GM12865 (cell line): Measurements from ENCODE around the gene PTPRN2.

Experiments
- DNase-seq: peaks from one replicate; pipeline ENCODE4 v3.0.0; 2010; ENCODE audit warnings: low read depth
- H3K4me3 ChIP-seq: 2 replicates; pipeline ENCODE4 v1.5.1; 2011; ENCODE audit warnings: mild to moderate bottlenecking, low read depth, low read length, control low read depth
- CTCF ChIP-seq: IDR thresholded peaks from 2 replicates; pipeline ENCODE4 v1.5.1; 2011; ENCODE audit warnings: low read length, control low read depth, low read depth, inconsistent platforms; ENCODE audit not compliant: insufficient read depth; ENCODE audit errors: missing control alignments

The PTPRN2 gene

GRCh38 chr7:158044482-158044823 lies 543.2 kb downstream of the PTPRN2 start:
- no peak for DNase-seq
- H3K4me3 ChIP-seq, result no peak overlapping the region

GRCh38 chr7:158043551-158044481 lies 543.8 kb downstream of the PTPRN2 start:
- DNase-seq, result no peak
- H3K4me3 ChIP-seq, result no peak overlapping the region
- TF ChIP-seq CTCF, result no peak

More at GRCh38 chr7:158044482-158044823, 543.2 kb downstream of the PTPRN2 start:
- no peak for TF ChIP-seq CTCF

- no peak overlapping the region for H3K4me3 ChIP-seq
- no peak for DNase-seq
- no peak for TF ChIP-seq CTCF
Measured at GRCh38 chr7:158042156-158042880, 545.3 kb downstream of the PTPRN2 start.

DNA sequence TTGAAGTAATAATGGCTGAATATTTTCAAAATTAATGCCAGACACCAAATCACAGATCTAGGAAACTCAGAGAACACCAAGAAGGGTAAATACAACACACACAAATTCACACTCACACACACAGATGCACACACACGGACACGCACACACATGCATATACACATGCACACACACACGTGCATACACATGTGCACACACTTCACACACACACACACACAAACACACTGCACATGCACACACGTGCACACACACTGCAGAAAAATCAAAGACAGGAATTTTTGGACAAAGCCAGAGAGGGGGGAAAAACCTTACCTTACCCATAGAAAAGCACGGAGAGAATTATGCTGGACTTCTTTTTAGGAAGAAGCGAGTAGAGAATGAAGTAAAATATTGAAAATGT lies 547.4 kb downstream of the PTPRN2 start:
- TF ChIP-seq CTCF, result no peak
- no peak overlapping the region for H3K4me3 ChIP-seq
- DNase-seq, result no peak

DNA sequence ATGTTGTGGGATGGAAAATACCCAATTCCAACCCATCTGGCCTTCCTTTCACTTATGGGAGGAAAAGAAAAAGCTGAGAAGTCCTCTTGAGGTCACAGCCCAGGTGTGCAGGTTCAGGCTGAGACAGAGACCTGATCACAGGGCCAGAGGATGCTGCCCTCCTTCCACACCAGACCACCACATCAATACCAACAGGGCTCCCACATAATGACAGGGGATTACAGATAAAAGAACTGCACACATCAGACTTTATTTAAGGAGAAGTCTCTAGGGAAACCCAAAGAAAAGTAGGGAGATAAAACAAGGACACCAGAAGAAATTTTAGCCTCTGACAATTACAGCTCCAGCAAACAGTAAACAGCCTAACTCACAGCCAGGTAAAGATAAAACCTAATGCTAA lies 548.4 kb downstream of the PTPRN2 start:
- no peak for TF ChIP-seq CTCF
- no peak for DNase-seq
- H3K4me3 ChIP-seq, result no peak overlapping the region

- no peak for DNase-seq
- H3K4me3 ChIP-seq, result no peak overlapping the region
- TF ChIP-seq CTCF, result no peak
Measured at GRCh38 chr7:158037211-158037610, 550.4 kb downstream of the PTPRN2 start.
